K562 (cell line): Measurements from ENCODE around the gene SNX1. TPM values are rescaled to one million over a fixed set of nuclear protein-coding genes. Genes with fewer than 3 reads are reported as not detected.

Source experiments
- BCLAF1 ChIP-seq, 2 experiments: fragments of 450-650 bp in 1 of 2; IDR thresholded peaks; 2 replicates each; pipeline ENCODE4 v1.6.1; 2011 to 2017; ENCODE audit warnings: low read depth in 2 of 2, antibody characterized with exemption in 1 of 2, borderline replicate concordance in 1 of 2, low read length in 1 of 2, mild to moderate bottlenecking in 1 of 2, mixed read lengths in 1 of 2; ENCODE audit not compliant: control insufficient read depth in 1 of 2
- BDP1 ChIP-seq: IDR thresholded peaks from 3 replicates; pipeline ENCODE4 v1.6.1; 2011; ENCODE audit not compliant: insufficient read length, insufficient read depth
- ETV6 ChIP-seq, 3 experiments: fragments of 150-350 bp in 1 of 3; sonication (generic) in 1 of 3; formaldehyde crosslinking in 1 of 3; IDR thresholded peaks; 2 replicates each; pipeline versions ENCODE4 v1.6.1 to v1.8.0; 2014 to 2022; ENCODE audit warnings: borderline replicate concordance in 2 of 3, low read depth in 2 of 3, antibody characterized with exemption in 1 of 3, low read length in 1 of 3, mild to moderate bottlenecking in 1 of 3, missing genetic modification reagents in 1 of 3
- FUS ChIP-seq: fragments of 200-400 bp; formaldehyde crosslinking; optimal IDR thresholded peaks from 2 replicates; pipeline ENCODE3; 2017; ENCODE audit warnings: low read depth, low read length
- MCM3 ChIP-seq: fragments of 450-650 bp; IDR thresholded peaks from 2 replicates; pipeline ENCODE4 v1.6.1; 2016
- SNIP1 ChIP-seq: fragments of 450-650 bp; IDR thresholded peaks from 2 replicates; pipeline ENCODE4 v1.7.1; 2017; ENCODE audit warnings: low read depth, mild to moderate bottlenecking
- TAF7 ChIP-seq: fragments of 450-650 bp; IDR thresholded peaks from 2 replicates; pipeline ENCODE4 v1.6.1; 2016; ENCODE audit warnings: missing genetic modification characterization, missing compliant biosample characterization
- TARDBP ChIP-seq: fragments of 450-650 bp; IDR thresholded peaks from 2 replicates; pipeline ENCODE4 v1.6.1; 2016
- TFAP4 ChIP-seq: sonication (generic); formaldehyde crosslinking; IDR thresholded peaks from 2 replicates; pipeline ENCODE4 v1.8.0; 2022; ENCODE audit warnings: missing genetic modification reagents, mild to moderate bottlenecking, moderate library complexity, borderline replicate concordance
- TGIF2 ChIP-seq: sonication (generic); formaldehyde crosslinking; IDR thresholded peaks from 2 replicates; pipeline ENCODE4 v1.8.1; 2022; ENCODE audit warnings: mild to moderate bottlenecking, missing genetic modification reagents, moderate library complexity
- WHSC1 ChIP-seq: IDR thresholded peaks from one replicate; pipeline ENCODE4 v1.6.1; 2012; ENCODE audit warnings: low read length, control low read depth, inconsistent platforms
- ZNF263 ChIP-seq: sonication (generic); formaldehyde crosslinking; IDR thresholded peaks from 2 replicates; pipeline ENCODE4 v1.8.0; 2022; ENCODE audit warnings: mild to moderate bottlenecking, missing genetic modification reagents, borderline replicate concordance
- ZNF609 ChIP-seq: sonication (generic); formaldehyde crosslinking; IDR thresholded peaks from 2 replicates; pipeline ENCODE4 v1.8.1; 2023; ENCODE audit warnings: missing genetic modification reagents, mild to moderate bottlenecking, borderline replicate concordance
- ZNF639 ChIP-seq, 2 experiments: fragments of 200-800 bp in 1 of 2; sonication (Bioruptor generic) in 1 of 2; sonication (generic) in 1 of 2; formaldehyde crosslinking in 1 of 2; IDR thresholded peaks in 1 of 2; conservative IDR thresholded peaks in 1 of 2; 2 replicates each; pipeline versions ENCODE4 v1.5.0 to v1.6.1; 2016 to 2020; ENCODE audit warnings: missing compliant biosample characterization in 1 of 2, missing genetic modification characterization in 1 of 2, missing genetic modification reagents in 1 of 2
- ZSCAN32 ChIP-seq: fragments of 450-650 bp; formaldehyde crosslinking; IDR thresholded peaks from 2 replicates; pipeline ENCODE4 v1.4.0; 2020; ENCODE audit warnings: mild to moderate bottlenecking, moderate library complexity
- polyA plus RNA-seq, 8 experiments: library from polyadenylated mRNA; depleted of rRNA in 4 of 8; stranded (reverse) in 5 of 8; unstranded in 3 of 8; fragments of >200 nt; fragmentation: Nextera tagmentation in 2 of 8; fragmentation: Illumina TruSeq in 1 of 8; extraction: Ambion mirVana in 2 of 8; extraction: Trizol in 1 of 8; gene quantifications; 2 replicates each; pipeline versions ENCODE4 v1.2.1 to v1.2.3, GENCODE V29; 2011 to 2014; ENCODE audit warnings: inconsistent platforms in 1 of 8, missing spikeins in 1 of 8
- total RNA-seq, 7 experiments: library from RNA; depleted of rRNA in 6 of 7; stranded (reverse); fragments of >200 nt in 6 of 7; fragmentation: Illumina TruSeq in 2 of 7; extraction: Trizol in 2 of 7; gene quantifications; 2 replicates each; pipeline versions ENCODE4 v1.2.1 to v1.2.3, GENCODE V29; 2011 to 2021; ENCODE audit warnings: low replicate concordance in 1 of 7

Gene SNX1
- total and polyA plus RNA-seq, 9 of the 15 experiments (the other 6 are each of a cell fraction or from before 2014, with no cell fraction given) = 11.0 to 105 (median 59.9) TPM

- TF ChIP-seq ZNF639 (CRISPR knock-in tag; conservative IDR thresholded peaks at IDR 0.05 in 1 of 2, IDR thresholded peaks at IDR 0.05 in 1 of 2) (no peak), ZNF263 (CRISPR knock-in tag) (no peak), FUS (no peak), MCM3 (no peak), ETV6 (IDR thresholded peaks at IDR 0.05; ENCODE audit: borderline replicate concordance in 1 of 2, low read depth in 2 of 2, low read length in 1 of 2) (no peak), ETV6 (CRISPR knock-in tag; IDR thresholded peaks at IDR 0.05; ENCODE audit: borderline replicate concordance) (no peak), BDP1 (no peak), TFAP4 (CRISPR knock-in tag) (peak; percentile 74; the same call in 1 of the 2 replicates), TAF7 (tag) (no peak), TARDBP (no peak), TGIF2 (no peak), ZSCAN32 (CRISPR knock-in tag) (no peak), ZNF609 (CRISPR knock-in tag) (no peak), BCLAF1 (IDR thresholded peaks at IDR 0.05; ENCODE audit: borderline replicate concordance in 1 of 2, control insufficient read depth in 1 of 2, low read depth in 2 of 2, low read length in 1 of 2) (no peak), WHSC1 (no peak), SNIP1 (no peak)
Measured at GRCh38 chr15:64153480-64154367, 57.9 kb downstream of the SNX1 start (continued).
